WTC11 (cell line): ENCODE data around the gene SMC2. TPM values are rescaled to one million over a fixed set of nuclear protein-coding genes. Genes with fewer than 3 reads are reported as not detected.

Experiments
- ATAC-seq: fragments of 200-7000 bp; cut with Tn5 transposase; 2 replicates; pipeline ENCODE4 v1.10.0; 2021; ENCODE audit warnings: mild to moderate bottlenecking, moderate library complexity
- CTCF ChIA-PET: fragments of 300-600 bp; sonication (Branson Sonifier 250); formaldehyde crosslinking; loops from one replicate; lab custom pipeline; 2021; ENCODE audit warnings: antibody characterized with exemption; lab: Charles Lee
- POLR2A ChIA-PET: fragments of 350-600 bp; sonication (Branson Sonifier 250); formaldehyde crosslinking; loops from one replicate; lab custom pipeline; 2021; ENCODE audit warnings: antibody characterized with exemption; lab: Charles Lee
- DNase-seq: peaks from one replicate; pipeline ENCODE4 v3.0.0; 2021; ENCODE audit warnings: low spot score
- H3K27ac Mint-ChIP-seq: 2 replicates; pipeline ENCODE4 v1.8.0; 2021; ENCODE audit warnings: mixed read lengths
- H3K27me3 Mint-ChIP-seq: 2 replicates; pipeline ENCODE4 v1.8.0; 2021; ENCODE audit warnings: low read depth, mild to moderate bottlenecking, moderate library complexity, mixed read lengths
- H3K36me3 Mint-ChIP-seq: 2 replicates; pipeline ENCODE4 v1.8.0; 2021; ENCODE audit warnings: mixed read lengths
- H3K4me1 Mint-ChIP-seq: 2 replicates; pipeline ENCODE4 v1.8.0; 2022; ENCODE audit warnings: mixed read lengths
- H3K4me3 Mint-ChIP-seq: 2 replicates; pipeline ENCODE4 v1.8.0; 2021; ENCODE audit warnings: mild to moderate bottlenecking, moderate library complexity, mixed read lengths
- H3K9me3 Mint-ChIP-seq: 2 replicates; pipeline ENCODE4 v1.8.0; 2021; ENCODE audit warnings: mixed read lengths
- ATF1 ChIP-seq: sonication (generic); formaldehyde crosslinking; IDR thresholded peaks from 2 replicates; pipeline ENCODE4 v1.8.1; 2023; ENCODE audit warnings: mild to moderate bottlenecking, moderate library complexity, missing genetic modification reagents
- ELF4 ChIP-seq: sonication (generic); formaldehyde crosslinking; IDR thresholded peaks from 2 replicates; pipeline ENCODE4 v1.8.1; 2022; ENCODE audit warnings: low read depth, mild to moderate bottlenecking, moderate library complexity, missing genetic modification reagents
- ETV6 ChIP-seq: sonication (generic); formaldehyde crosslinking; IDR thresholded peaks from 2 replicates; pipeline ENCODE4 v1.8.1; 2022; ENCODE audit warnings: mild to moderate bottlenecking, missing genetic modification reagents
- GABPB1 ChIP-seq: sonication (generic); formaldehyde crosslinking; IDR thresholded peaks from 2 replicates; pipeline ENCODE4 v1.8.1; 2023; ENCODE audit warnings: mild to moderate bottlenecking, missing genetic modification reagents
- GRHL2 ChIP-seq: fragments of 250-450 bp; sonication (Bioruptor Pico); IDR thresholded peaks from 2 replicates; pipeline ENCODE4 v1.8.0; 2022; ENCODE audit warnings: mild to moderate bottlenecking, moderate library complexity; ENCODE audit not compliant: insufficient replicate concordance, severe bottlenecking
- IRF2 ChIP-seq: sonication (generic); formaldehyde crosslinking; IDR thresholded peaks from 2 replicates; pipeline ENCODE4 v1.8.0; 2022; ENCODE audit warnings: low read depth, missing genetic modification reagents, borderline replicate concordance
- JUN ChIP-seq: sonication (generic); formaldehyde crosslinking; IDR thresholded peaks from 2 replicates; pipeline ENCODE4 v1.8.0; 2023; ENCODE audit warnings: mild to moderate bottlenecking, missing genetic modification reagents
- KAT7 ChIP-seq: sonication (generic); formaldehyde crosslinking; IDR thresholded peaks from 2 replicates; pipeline ENCODE4 v1.8.1; 2023; ENCODE audit warnings: missing genetic modification reagents, mild to moderate bottlenecking, borderline replicate concordance
- NR2C2 ChIP-seq: sonication (generic); formaldehyde crosslinking; IDR thresholded peaks from 2 replicates; pipeline ENCODE4 v1.8.0; 2022; ENCODE audit warnings: mild to moderate bottlenecking, missing genetic modification reagents
- SMAD4 ChIP-seq: sonication (generic); formaldehyde crosslinking; IDR thresholded peaks from 2 replicates; pipeline ENCODE4 v1.8.0; 2022; ENCODE audit warnings: mild to moderate bottlenecking, missing genetic modification reagents
- ZNF121 ChIP-seq: sonication (generic); formaldehyde crosslinking; IDR thresholded peaks from 2 replicates; pipeline ENCODE4 v1.8.0; 2023; ENCODE audit warnings: missing genetic modification reagents
- ZNF396 ChIP-seq: fragments of 250-450 bp; sonication (Bioruptor Pico); IDR thresholded peaks from 2 replicates; pipeline ENCODE4 v1.8.0; 2021; ENCODE audit warnings: mild to moderate bottlenecking, moderate library complexity, borderline replicate concordance
- ZNF416 ChIP-seq: fragments of 250-450 bp; sonication (Bioruptor Pico); IDR thresholded peaks from 2 replicates; pipeline ENCODE4 v1.9.0; 2021; ENCODE audit warnings: mild to moderate bottlenecking, inconsistent platforms
- total RNA-seq: library from RNA; stranded (reverse); gene quantifications from 3 replicates; pipeline ENCODE4 v1.2.3, GENCODE V29; 2021
- TF ChIP-seq, protein P1 (sequence below): sonication (generic); formaldehyde crosslinking; IDR thresholded peaks from 2 replicates; pipeline ENCODE4 v1.8.1; 2022; ENCODE audit warnings: mild to moderate bottlenecking, moderate library complexity, missing genetic modification reagents
- TF ChIP-seq, protein P2 (sequence below): sonication (generic); formaldehyde crosslinking; IDR thresholded peaks from 2 replicates; pipeline ENCODE4 v1.8.0; 2022; ENCODE audit warnings: mild to moderate bottlenecking, missing genetic modification reagents
- TF ChIP-seq, protein P3 (sequence below): sonication (generic); formaldehyde crosslinking; conservative IDR thresholded peaks from 2 replicates; pipeline ENCODE4 v1.8.1; 2023; ENCODE audit warnings: mild to moderate bottlenecking, low read depth, missing genetic modification reagents, moderate library complexity
- TF ChIP-seq, protein P4 (sequence below): sonication (generic); formaldehyde crosslinking; IDR thresholded peaks from 2 replicates; pipeline ENCODE4 v1.8.1; 2022; ENCODE audit warnings: missing genetic modification reagents, borderline replicate concordance
- TF ChIP-seq, protein P5 (sequence below): sonication (generic); formaldehyde crosslinking; IDR thresholded peaks from 2 replicates; pipeline ENCODE4 v1.8.1; 2023; ENCODE audit warnings: mild to moderate bottlenecking, missing genetic modification reagents, moderate library complexity

SMC2 gene
- total RNA-seq, 1 experiment from 2014 or later, result 31.9 TPM

DNA sequence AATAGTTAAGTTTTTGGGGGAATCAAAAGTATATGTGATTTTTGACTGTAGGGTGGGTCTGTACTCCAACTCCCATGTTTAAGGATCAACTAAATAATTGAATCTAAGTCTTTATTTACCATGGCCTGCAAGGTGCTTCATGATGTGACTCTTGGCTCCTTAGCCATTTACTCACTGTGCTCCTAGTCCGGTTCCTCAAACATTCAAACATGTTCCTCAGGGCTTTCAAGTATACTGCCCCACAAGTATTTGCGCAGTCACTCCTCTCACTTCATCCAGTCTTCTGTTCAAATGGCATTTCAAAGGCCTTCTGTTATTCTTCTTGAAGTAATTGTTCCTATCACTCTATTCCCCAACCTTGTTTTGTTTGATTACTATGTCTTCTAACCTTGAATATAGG is 16.4 kb downstream of the SMC2 start:
- POLR2A ChIA-PET, result interaction anchor here (0.7 kb wide), 1 partner anchor 16 kb away, joined by 3 read pairs; the partner anchor contains the start of gene SMC2
- H3K9me3 Mint-ChIP-seq, result no peaks in the 10 kb centered on the region

DNA sequence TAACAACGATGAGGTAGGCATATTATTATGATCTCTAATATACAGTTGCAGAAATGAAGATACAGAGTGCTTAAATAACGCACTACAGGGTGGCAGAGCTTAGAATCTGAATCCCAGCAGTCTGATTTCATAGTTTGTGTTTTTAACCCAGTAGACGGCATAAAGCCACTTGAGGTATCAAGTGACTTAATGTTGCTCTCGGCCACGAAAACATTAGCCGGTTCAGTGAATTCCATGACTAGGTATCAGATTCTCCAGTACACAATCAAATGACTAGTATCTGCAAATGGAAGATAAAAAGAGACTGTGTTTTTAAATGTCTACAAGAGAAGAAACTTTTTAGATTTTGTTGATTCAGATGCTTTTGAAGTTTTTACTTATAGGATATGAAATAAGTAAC is 24.8 kb downstream of the SMC2 start:
- POLR2A ChIA-PET, result no interaction called here
- H3K4me1 Mint-ChIP-seq, result no peaks in the 10 kb centered on the region
- no peak overlapping the region for H3K27ac Mint-ChIP-seq
- DNase-seq (no peak), ATAC-seq (no peak)
- TF ChIP-seq GRHL2 (CRISPR knock-in tag) (no peak), ETV6 (CRISPR knock-in tag) (no peak), JUN (CRISPR knock-in tag) (no peak), GABPB1 (CRISPR knock-in tag) (no peak), ZNF121 (CRISPR knock-in tag) (no peak), ZNF416 (CRISPR knock-in tag) (no peak), NR2C2 (CRISPR knock-in tag) (no peak), IRF2 (CRISPR knock-in tag) (no peak), ELF4 (CRISPR knock-in tag) (no peak), SMAD4 (CRISPR knock-in tag) (no peak), KAT7 (CRISPR knock-in tag) (no peak)
- TF ChIP-seq, protein P1, sequence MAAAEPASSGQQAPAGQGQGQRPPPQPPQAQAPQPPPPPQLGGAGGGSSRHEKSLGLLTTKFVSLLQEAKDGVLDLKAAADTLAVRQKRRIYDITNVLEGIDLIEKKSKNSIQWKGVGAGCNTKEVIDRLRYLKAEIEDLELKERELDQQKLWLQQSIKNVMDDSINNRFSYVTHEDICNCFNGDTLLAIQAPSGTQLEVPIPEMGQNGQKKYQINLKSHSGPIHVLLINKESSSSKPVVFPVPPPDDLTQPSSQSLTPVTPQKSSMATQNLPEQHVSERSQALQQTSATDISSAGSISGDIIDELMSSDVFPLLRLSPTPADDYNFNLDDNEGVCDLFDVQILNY (CRISPR knock-in tag), result no peak
- TF ChIP-seq, protein P2, sequence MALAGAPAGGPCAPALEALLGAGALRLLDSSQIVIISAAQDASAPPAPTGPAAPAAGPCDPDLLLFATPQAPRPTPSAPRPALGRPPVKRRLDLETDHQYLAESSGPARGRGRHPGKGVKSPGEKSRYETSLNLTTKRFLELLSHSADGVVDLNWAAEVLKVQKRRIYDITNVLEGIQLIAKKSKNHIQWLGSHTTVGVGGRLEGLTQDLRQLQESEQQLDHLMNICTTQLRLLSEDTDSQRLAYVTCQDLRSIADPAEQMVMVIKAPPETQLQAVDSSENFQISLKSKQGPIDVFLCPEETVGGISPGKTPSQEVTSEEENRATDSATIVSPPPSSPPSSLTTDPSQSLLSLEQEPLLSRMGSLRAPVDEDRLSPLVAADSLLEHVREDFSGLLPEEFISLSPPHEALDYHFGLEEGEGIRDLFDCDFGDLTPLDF (CRISPR knock-in tag), result no peak
- TF ChIP-seq, protein P3, sequence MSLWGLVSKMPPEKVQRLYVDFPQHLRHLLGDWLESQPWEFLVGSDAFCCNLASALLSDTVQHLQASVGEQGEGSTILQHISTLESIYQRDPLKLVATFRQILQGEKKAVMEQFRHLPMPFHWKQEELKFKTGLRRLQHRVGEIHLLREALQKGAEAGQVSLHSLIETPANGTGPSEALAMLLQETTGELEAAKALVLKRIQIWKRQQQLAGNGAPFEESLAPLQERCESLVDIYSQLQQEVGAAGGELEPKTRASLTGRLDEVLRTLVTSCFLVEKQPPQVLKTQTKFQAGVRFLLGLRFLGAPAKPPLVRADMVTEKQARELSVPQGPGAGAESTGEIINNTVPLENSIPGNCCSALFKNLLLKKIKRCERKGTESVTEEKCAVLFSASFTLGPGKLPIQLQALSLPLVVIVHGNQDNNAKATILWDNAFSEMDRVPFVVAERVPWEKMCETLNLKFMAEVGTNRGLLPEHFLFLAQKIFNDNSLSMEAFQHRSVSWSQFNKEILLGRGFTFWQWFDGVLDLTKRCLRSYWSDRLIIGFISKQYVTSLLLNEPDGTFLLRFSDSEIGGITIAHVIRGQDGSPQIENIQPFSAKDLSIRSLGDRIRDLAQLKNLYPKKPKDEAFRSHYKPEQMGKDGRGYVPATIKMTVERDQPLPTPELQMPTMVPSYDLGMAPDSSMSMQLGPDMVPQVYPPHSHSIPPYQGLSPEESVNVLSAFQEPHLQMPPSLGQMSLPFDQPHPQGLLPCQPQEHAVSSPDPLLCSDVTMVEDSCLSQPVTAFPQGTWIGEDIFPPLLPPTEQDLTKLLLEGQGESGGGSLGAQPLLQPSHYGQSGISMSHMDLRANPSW (CRISPR knock-in tag), result no peak
- TF ChIP-seq, protein P4, sequence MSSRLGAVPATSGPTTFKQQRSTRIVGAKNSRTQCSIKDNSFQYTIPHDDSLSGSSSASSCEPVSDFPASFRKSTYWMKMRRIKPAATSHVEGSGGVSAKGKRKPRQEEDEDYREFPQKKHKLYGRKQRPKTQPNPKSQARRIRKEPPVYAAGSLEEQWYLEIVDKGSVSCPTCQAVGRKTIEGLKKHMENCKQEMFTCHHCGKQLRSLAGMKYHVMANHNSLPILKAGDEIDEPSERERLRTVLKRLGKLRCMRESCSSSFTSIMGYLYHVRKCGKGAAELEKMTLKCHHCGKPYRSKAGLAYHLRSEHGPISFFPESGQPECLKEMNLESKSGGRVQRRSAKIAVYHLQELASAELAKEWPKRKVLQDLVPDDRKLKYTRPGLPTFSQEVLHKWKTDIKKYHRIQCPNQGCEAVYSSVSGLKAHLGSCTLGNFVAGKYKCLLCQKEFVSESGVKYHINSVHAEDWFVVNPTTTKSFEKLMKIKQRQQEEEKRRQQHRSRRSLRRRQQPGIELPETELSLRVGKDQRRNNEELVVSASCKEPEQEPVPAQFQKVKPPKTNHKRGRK, result no peak
- TF ChIP-seq, protein P5, sequence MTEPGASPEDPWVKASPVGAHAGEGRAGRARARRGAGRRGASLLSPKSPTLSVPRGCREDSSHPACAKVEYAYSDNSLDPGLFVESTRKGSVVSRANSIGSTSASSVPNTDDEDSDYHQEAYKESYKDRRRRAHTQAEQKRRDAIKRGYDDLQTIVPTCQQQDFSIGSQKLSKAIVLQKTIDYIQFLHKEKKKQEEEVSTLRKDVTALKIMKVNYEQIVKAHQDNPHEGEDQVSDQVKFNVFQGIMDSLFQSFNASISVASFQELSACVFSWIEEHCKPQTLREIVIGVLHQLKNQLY, result no peak
- CTCF ChIA-PET, result no interaction called here
- no peak overlapping the region for H3K4me3 Mint-ChIP-seq
- H3K36me3 Mint-ChIP-seq, result peaks cover 46% of the 10 kb centered on the region
- H3K27me3 Mint-ChIP-seq, result no peaks in the 10 kb centered on the region
- H3K9me3 Mint-ChIP-seq, result no peaks in the 10 kb centered on the region

More for the DNA sequence above, 16.4 kb downstream of the SMC2 start:
- Mint-ChIP-seq H3K27ac (no peak overlapping the region), H3K36me3 (peaks cover 33% of the 10 kb centered on the region), H3K4me1 (no peaks in the 10 kb centered on the region), H3K27me3 (no peaks in the 10 kb centered on the region), H3K4me3 (no peak overlapping the region)
- DNase-seq, result no peak
- TF ChIP-seq ATF1 (no peak), ZNF396 (no peak)
- TF ChIP-seq, all 79 proteins: peak for 0
- no peak for ATAC-seq
- CTCF ChIA-PET, result no interaction called here
